ENCODE data around the gene ACTN2.

ACTN2 gene

DNA sequence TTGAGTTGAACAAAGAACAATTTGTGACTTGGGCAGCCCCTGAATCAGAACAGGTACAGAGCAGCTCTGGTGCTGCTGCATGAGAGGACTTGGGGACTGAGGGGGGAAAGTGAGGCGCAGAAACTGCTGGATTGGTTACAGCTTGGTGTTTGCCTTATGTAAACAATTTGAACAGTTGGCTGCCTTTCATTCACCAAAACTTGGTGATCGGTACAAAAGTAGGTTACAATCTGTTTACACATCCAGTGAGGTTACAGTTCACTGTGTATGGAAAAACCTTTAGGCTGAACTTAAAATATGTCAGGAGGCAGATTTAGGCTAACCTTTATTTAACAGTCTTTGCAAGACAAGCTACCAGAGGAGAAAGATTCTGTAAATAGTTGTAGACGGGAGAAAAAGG, 80.2 kb downstream of the ACTN2 start:
- DNase-seq (ENCODE audit: low read depth in 2 of 2, low spot score in 1 of 2), result no peak

DNA sequence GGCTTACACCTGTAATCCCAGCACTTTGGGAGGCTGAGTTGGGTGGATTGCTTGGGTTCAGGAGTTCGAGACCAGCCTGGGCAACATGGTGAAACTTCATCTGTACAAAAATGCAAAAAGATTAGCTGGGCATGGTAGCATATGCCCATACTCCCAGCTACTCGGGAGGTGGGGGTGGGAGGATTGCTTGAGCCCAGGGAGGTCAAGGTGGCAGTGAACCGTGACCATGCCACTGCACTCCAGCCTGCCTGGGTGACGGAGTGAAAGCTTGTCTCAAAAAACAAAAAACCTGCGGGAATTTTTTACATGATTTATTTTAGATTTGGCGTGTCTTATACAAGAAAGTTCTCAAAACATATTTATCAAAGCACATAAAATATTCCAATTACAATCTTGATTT, 81.0 kb downstream of the ACTN2 start:
- DNase-seq (ENCODE audit: low read depth in 2 of 2, low spot score in 1 of 2), result no peak

DNA sequence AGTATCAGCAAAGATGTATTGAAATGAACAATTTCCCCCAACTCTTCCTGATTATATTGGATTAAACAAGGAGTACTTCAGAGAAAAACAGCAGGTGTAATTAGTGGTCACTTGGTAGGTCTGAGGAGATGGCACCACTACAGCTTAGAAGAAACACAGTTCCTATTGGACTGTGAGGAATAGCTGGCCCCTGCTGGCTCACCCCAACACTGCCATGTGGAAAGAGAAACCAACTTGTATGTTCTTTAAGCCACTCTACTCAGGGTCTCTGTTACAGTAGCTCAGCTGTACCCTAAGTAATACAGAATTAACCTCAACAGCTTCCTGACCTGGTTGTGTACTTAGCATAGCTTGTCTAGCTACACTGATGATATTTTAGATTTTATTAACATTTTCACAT, 82.3 kb downstream of the ACTN2 start:
- no peak for DNase-seq (ENCODE audit: low read depth in 2 of 2, low spot score in 1 of 2)

DNA sequence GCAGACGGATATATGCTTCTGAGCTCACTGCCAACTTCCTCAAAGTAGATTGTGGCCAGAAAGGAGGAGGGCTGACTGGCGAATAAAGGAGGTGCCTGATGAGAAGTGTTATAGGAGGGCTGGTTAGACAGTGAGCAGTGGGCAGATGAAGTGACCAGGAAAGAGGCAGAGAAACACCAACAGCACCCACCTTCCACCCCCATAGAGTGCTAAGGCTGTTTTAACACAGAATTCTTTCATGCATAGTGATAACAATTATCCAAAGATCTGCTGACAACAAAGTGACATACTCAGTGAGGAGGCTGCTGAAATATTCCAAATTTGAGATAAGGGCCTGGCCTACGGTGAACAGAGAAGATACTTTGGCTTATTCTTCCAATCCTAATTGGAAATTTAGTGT, 87.6 kb downstream of the ACTN2 start:
- no peak for DNase-seq (ENCODE audit: low read depth in 2 of 2, low spot score in 1 of 2)

DNA sequence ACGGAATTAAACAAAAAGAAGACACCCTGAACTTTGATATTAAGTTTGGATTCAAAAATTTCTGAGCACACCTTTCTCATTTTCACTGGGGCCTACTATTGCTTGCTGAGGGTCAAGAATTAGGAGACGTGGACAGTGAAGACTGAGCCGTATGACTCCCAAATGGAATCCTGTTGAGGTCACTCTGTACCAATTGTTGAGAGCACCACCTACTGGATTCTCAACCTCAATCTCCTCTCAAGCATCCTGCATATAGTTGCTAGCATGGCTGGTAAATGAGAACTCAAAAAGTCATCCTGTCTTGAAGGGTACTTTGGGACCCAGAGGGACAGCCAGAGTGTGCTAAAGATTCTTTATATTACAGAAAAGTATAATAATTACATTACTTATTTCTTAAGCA, 88.6 kb downstream of the ACTN2 start:
- no peak for DNase-seq (ENCODE audit: low read depth in 2 of 2, low spot score in 1 of 2)

DNA sequence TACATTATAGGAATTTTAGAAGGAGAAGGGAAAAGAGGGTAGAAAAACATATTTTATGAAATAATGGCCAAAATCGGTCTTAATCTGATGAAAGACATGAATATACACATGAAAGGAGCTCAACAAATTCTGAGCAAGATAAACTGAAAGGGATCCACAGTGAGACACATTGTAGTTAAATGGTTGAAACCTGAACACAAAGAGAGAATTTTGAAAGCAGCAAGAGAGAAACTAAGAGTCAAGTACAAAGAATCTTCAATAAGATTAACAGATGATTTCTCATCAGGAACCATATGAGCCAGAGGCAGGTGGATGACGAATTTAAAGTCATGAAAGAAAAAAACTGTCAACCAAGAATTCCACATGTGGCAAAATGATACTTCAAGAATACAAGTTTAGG, 93.0 kb downstream of the ACTN2 start:
- no peak for DNase-seq (ENCODE audit: low read depth in 2 of 2, low spot score in 1 of 2)

DNA sequence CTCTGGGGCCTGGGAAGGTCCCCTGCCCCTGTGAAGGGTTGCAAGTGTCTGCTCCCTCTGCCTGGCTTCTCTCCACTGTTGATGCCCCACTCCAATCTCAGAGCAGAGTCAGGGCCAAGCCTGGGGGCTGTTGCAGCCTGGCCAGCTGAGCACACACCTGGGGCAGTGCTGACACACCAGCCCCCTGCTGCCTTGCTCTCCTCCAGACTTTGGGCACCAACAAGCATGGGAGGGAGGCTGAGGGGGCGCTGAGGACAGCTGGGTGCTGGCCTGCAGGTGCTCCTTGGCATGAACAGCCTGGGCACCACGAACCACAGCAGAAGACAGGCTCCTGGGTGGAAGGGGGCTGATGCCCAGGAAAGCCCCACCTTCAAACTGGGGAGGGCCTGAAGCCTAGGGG, 99.2 kb downstream of the ACTN2 start:
- no peak for DNase-seq (ENCODE audit: low read depth in 2 of 2, low spot score in 1 of 2)

DNA sequence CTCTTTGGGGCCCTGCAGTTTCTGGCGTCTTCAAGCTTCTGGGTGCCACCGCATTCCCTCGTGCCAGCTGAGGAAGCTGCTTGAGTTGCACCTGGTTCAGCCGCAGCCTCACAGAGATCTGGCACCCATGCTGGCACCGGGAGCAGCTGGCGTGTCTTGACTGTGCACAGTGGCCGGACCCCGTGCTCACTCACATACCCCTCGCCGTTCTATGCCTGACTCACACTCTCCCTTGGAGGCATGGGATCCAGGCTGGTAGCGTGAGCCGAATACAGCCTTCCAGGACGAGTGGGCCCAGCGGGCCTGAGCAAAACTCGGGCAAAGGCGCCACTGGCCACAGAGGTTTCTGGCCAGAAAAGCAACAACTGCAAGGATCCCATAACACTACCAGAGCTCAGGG, 100.2 kb downstream of the ACTN2 start:
- DNase-seq (ENCODE audit: low read depth in 2 of 2, low spot score in 1 of 2), result no peak

DNA sequence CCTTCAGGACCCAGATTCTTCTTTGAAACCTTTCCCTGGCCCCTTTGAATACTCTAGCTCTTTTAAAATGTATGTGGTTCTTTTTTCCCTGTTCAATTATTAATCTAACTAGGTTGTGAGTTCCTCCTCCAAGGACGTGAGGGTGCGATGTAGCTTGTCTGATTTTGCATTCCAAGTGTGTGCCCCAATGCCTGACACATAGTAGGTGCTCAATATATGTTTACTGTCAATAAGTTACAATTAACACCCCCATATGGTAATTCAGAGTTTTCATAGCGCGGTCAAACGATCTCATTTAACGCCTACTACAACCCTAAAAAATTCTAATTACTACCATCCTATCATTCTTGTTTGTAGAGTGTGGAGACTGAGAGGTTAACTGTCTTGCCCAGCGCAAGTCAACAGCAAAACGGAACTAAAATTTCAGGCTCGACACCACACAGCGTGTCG, 108.3 kb downstream of the ACTN2 start:
- no peak for DNase-seq (ENCODE audit: low read depth in 2 of 2, low spot score in 1 of 2)

DNA sequence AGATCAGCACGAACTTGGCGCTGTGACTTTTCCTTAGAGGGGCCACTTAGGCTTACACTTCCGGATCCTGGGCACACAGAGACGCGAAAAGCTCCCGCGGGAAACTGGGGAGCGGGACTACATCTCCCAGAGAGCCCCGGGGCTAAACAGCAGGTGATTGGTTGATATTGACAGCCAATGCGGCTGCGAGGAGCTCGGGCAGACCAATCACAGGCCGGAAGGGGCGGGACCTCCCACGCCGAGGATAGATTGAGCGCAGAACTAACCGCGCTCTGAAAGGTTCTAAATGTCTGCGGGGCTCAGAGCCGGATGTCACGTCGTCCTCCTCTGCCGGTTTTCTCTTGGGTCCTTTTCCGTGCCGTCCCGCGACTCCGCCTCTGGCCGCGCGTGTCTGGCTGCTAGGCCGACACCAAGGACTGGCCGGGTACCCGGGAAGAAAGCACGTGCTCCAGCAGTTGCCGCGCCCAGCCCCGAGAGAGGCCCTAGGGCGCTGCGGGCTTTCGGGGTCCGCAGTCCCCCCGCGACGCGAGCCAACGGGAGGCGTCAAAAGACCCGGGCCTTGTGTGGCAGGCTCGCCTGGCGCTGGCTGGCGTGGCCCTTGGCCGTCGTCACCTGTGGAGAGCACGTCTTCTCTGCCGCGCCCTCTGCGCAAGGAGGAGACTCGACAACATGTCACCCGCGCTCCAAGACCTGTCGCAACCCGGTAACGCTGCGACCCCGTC, 108.9 kb downstream of the ACTN2 start, which contains the start of gene MTR:
Gene MTR, plus strand, starts transcription at position 258 of the 722 bp plus-strand sequence. Its CDS starts 412 bp downstream, at position 670.
- DNase-seq (ENCODE audit: low read depth in 2 of 2, low spot score in 1 of 2), result peak; percentile 85 to 92

DNA sequence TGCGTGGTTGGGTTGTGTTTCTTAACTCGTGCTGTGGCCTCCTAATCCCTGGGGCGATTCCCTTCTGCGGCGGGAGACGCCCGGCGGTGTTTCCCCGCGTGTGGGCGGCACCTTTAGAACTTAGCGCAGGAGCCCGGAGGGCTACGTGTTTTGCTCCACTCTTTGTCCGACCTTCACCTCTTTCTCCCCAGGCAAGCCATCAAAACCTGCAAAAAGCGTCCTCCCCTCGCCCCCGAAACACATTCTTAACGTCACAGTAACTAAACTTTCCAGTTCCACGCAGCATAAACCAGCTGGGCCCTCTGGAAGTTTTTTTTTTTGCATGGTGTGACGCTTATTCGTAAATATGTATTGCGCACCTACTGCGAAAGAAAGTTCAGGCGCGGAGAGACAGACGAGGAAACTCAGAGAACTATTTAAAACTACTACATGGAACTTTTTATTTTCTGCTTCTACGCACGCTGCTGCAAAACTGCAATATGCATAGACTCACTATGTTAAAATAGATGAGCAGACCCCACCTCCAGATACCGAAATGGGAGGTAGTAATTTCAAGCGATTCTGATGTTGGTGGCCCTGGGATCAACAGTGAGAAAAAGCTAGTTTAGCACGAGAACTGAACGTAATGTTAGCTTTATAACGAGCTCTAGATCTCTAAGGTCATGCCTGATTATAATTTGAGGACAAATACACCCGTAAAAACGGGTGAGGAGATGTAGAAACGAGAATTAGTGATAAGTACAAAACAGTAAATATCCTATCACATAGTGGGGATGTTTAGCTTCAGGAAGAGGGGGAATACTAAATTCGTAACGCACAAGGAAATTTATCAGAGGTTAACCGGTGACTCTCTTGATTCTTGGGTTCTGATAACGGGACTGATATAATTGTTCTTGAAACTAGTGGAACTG, 109.7 kb downstream of the ACTN2 start:
- DNase-seq (ENCODE audit: low read depth in 2 of 2, low spot score in 1 of 2), result no peak

DNA sequence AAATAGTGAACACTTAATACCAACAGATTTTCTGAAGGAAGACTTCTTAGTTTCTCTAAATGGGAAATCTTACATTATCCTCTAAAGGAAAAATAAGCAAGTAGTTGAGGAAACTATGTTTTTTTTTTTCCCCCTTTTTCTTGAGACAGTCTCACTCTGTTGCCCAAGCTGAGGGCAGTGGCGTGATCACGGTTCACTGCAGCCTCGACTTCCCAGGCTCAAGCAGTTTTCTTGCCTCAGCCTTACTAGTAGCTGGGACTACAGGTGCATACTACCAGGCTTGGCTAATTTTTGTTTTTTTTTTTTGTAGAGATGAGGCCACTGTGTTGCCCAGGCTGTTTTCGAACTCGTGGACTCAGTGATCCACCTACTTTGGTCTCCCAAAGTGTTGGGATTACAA, 112.7 kb downstream of the ACTN2 start:
- DNase-seq (ENCODE audit: low read depth in 2 of 2, low spot score in 1 of 2), result no peak

DNA sequence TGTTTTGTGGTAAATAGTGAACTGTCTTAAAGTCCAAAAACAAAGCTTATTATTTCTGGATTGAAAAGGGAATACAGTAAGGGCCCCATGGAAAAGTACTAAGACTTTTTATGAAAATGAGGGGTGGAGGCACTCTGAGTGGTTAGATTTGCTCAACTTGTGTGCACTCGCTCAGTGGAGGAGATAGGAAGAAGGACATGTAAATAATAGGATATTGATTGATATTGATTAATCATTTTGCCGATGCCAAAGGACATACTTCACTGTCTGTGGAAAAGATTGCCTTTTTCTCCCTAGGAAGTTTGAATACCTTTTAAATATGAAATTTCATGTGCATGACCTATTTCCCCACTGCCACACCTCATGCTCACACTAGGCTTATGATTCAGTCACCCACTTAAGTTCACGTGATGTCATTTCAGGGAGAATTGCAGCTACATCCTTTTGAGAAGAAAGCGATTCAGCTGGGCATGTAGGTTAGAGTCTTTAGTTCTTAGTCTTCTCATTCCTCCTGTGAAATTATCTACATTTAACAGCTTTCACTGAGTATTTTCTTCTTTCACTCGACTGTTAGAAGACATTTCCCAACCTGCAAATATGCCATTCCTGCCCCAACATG, 113.8 kb downstream of the ACTN2 start:
- DNase-seq (ENCODE audit: low read depth in 2 of 2, low spot score in 1 of 2), result no peak

DNA sequence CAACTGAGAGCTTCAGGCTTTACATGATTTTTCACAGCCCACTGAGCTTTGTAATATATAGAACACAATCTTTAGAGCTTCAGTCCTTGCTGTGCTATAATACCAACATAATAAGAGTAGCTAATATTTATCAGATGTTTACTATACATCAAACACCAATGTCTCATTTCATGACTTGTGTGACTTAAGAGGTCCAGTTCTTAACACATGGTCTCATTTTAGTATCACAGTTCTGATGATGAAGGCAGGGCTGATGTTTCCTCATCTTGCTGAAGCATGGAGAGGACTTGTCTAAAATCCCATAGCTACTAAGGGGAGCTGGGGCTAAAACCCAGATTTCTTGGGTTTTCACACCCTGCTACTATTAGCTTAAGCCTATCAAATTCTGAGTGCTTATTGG, 114.3 kb downstream of the ACTN2 start:
- no peak for DNase-seq (ENCODE audit: low read depth in 2 of 2, low spot score in 1 of 2)

DNA sequence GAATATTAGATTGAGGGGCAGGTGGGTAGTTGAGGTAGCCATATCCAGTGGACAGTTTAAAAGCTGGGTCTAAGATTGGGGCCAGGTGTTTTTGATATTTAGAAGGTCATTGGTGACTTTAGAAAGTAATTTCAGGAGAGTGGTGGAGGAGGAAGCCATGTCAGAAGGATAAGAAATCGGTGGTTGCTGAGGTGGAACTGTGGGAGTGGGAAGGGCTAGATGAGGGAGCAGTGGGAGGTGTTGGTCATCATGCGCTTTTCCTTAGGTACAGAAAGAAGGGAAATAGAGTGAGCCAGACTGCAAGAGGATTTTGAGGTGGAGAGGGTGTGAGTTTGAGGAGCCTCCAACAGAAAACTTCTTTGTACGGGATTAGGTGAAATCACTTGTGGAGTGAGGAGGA, 116.0 kb downstream of the ACTN2 start:
- DNase-seq (ENCODE audit: low read depth in 2 of 2, low spot score in 1 of 2), result no peak

DNA sequence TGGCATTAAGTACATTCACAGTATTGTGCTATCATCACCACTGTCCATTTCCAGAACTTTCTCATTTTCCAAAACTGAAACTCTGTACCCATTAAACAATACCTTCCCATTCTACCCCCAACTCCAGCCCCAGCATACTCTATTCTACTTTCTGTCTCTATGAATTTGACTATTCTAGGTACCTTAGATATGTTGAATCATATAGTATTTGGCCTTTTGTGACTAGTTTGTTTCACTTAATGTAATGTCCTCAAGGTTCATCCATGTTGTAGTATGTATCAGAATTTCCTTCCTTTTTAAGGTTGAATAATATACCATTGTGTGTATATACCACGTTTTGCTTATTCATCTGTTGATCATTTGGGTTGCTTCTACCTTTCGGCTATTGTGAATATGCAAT, 120.3 kb downstream of the ACTN2 start:
- DNase-seq (ENCODE audit: low read depth in 2 of 2, low spot score in 1 of 2), result no peak

DNA sequence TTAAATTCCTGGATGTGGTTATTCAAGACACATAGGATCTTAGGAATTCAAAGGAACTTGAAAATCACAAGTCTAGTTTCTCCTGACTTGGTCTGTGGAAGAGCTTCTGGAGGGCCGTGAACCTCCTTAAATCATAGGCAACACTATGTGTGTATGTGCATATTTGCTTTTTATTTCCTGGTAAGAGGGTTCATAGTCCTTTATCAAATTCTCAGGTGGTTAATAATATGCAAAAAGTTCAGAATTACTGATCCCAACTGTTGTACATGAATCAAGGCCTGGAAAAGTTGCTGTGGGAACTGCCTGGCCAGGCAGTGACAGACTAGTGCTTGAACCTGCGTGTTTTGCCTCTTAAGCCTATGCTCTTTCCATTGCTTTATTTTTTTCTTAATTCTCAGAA, 121.7 kb downstream of the ACTN2 start:
- DNase-seq (ENCODE audit: low read depth in 2 of 2, low spot score in 1 of 2), result no peak

DNA sequence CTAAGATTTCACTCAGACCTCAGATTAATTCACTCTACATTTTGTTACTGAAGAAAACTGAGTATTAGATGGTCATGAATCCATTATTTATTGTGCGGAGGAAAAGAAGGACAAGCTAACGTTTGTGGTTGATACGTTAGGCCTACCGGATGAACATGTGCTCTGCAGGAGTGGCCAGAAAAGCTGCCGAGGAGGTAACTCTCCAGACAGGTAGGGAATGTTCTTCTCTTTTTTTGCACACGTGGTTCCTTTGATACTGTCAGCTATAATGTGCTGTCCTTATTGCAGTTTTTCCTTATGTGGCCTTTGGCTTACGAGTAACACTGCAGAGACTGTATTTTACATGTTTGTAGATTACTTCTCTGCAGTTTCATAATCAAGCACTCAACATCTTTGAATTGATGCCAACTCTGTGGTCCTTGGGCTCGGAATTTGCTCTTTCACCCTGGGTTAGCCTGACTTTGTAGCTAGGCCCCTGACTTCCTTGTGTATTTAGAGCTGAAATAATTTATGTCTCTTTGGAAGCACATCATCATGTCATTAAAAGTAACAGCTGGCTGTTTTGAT, 122.3 kb downstream of the ACTN2 start:
- no peak for DNase-seq (ENCODE audit: low read depth in 2 of 2, low spot score in 1 of 2)

DNA sequence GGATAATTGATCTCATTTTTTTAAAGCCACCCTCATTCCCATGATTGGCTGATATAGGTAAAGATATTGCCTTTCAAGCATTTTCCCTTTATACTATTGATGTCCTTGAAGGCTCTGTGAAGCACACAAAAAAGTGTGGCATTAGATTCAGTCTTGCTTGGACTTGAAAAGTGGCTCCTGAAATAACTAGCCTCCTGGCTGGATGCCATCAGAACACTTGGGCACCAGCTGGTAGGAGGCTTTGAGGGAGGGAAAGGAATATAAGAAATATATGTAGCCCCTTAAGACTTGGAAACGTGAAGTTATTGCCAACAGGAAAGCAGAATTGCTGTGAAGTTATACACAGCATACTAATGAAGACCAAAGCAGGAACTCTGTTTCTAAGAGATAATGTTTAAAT, 122.8 kb downstream of the ACTN2 start:
- DNase-seq (ENCODE audit: low read depth in 2 of 2, low spot score in 1 of 2), result no peak

DNA sequence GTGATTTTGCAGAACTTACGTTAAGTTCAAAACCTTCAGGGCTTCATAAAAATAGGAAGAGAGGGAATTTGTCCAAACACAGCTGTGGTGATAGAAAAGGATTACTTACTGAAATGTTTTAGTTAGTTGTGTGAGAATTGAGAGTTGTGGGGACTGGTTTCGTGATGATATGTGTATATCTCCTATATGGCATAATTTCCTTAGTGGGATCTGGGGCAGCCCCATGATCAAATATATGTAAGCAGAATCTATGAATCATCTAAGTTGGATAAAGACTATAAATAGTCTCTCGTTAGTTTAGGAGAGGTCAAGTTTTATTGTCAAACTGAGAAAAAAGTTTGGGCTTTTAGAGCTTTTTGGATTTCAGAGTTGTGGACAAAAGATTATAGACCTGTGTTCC, 123.7 kb downstream of the ACTN2 start:
- no peak for DNase-seq (ENCODE audit: low read depth in 2 of 2, low spot score in 1 of 2)

DNA sequence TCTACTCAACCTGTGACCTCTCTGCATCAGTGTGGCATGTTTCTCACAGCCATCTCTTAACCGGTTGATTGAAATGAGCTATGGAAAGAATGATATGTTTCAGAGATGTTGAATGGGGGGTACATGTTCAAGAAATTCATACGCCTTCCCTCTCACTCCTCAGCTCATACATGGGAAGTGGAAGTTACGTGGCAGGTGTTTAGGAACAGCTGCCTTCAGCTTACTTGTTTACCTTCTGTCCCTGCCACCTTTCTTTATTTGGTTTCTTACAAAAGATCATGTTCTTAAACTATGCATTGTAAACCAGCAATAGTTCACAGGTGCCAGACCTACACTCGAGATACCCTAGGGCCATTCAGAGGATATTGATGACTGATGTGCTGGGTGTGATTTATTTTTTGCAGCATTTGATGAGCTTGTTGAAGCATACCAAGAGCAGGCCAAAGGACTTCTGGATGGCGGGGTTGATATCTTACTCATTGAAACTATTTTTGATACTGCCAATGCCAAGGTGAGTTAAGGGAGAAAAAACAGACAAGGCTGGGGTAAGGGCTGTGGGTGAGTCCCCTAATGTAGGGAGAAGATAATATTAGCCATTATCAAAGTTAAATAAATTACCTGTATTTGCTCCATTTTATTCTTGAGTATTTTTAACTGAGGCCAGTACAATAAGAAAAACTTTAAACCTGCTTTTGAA, 126.2 kb downstream of the ACTN2 start:
- no peak for DNase-seq (ENCODE audit: low read depth in 2 of 2, low spot score in 1 of 2)
